ENCODE measurements around the gene OR2C1.

Gene OR2C1

DNA sequence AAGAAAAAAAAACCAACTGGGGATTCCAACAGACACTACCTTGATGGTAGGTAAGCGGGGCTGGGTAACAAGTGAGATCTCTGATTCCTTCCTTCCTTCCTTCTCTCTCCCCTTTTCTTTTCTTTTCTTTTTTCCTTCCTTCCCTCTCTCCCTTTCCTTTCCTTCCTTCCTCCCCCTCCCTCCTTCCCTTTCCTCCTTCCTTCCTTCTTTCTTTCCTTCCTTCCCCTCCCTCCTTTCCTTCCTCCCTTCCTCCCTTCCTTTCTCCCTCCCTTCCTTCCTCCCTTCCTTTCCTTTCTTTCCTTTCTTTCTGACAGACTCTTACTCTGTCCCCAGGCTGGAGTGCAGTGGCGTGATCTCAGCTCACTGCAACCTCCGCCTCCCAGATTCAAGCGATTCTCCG, 20.0 kb downstream of the OR2C1 start:
- no peaks in the 10 kb centered on the region for H3K36me3 ChIP-seq (replicated peaks; ENCODE audit: insufficient read depth, low read length)
- H3K27me3 ChIP-seq (replicated peaks; ENCODE audit: insufficient read depth, low read length) = no peaks in the 10 kb centered on the region
- no peaks in the 10 kb centered on the region for H3K4me1 ChIP-seq (ENCODE audit: low read length)
- H3F3A ChIP-seq (ENCODE audit: insufficient read depth, low read length) = no peaks in the 10 kb centered on the region
- H3K27ac ChIP-seq (ENCODE audit: low read length) = no peak overlapping the region
- H3K79me2 ChIP-seq (ENCODE audit: low read length) = no peaks in the 10 kb centered on the region
- no peak overlapping the region for H2AFZ ChIP-seq (ENCODE audit: low read length)
- no peak overlapping the region for H3K4me3 ChIP-seq (ENCODE audit: low read length)
- no peaks in the 10 kb centered on the region for H3K9me2 ChIP-seq (replicated peaks; ENCODE audit: insufficient read depth, low read length)
- DNase-seq = no peak
- no peak overlapping the region for H3K4me2 ChIP-seq (ENCODE audit: low read depth, low read length)
- H3K9me3 ChIP-seq (replicated peaks; ENCODE audit: insufficient read depth, low read length) = no peaks in the 10 kb centered on the region
- no peaks in the 10 kb centered on the region for H4K20me1 ChIP-seq (ENCODE audit: insufficient read depth, low read length)
- TF ChIP-seq, protein P1, sequence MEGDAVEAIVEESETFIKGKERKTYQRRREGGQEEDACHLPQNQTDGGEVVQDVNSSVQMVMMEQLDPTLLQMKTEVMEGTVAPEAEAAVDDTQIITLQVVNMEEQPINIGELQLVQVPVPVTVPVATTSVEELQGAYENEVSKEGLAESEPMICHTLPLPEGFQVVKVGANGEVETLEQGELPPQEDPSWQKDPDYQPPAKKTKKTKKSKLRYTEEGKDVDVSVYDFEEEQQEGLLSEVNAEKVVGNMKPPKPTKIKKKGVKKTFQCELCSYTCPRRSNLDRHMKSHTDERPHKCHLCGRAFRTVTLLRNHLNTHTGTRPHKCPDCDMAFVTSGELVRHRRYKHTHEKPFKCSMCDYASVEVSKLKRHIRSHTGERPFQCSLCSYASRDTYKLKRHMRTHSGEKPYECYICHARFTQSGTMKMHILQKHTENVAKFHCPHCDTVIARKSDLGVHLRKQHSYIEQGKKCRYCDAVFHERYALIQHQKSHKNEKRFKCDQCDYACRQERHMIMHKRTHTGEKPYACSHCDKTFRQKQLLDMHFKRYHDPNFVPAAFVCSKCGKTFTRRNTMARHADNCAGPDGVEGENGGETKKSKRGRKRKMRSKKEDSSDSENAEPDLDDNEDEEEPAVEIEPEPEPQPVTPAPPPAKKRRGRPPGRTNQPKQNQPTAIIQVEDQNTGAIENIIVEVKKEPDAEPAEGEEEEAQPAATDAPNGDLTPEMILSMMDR (IDR thresholded peaks at IDR 0.05; ENCODE audit: low read length) = no peak
- TF ChIP-seq EZH2phosphoT487 (IDR thresholded peaks at IDR 0.05; ENCODE audit: low read length) (no peak), EZH2 (optimal IDR thresholded peaks at IDR 0.05; ENCODE audit: low read depth, low read length) (no peak)
- H3K9ac ChIP-seq (ENCODE audit: low read length) = no peak overlapping the region

DNA sequence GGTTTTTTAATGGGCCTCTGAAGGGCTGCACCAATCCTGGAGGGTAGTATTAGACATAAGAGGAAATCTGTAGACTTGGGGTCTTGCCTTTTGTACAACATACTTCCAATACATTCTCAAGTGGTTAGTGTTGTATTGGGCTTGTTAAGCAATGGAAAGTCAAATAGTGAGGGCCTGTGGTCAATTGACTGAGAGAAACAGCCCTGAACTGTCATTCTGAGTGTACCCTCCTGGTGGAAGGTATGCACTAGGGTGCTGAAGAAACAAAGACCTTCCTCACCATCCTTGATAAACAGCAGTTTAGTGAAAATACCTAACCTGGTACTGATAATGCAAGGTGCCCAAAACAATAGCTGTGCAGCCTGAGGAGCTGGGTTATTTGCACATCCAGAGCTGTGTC, 22.2 kb downstream of the OR2C1 start:
- Histone ChIP-seq H3K27ac (ENCODE audit: low read length) (no peak overlapping the region), H3F3A (ENCODE audit: insufficient read depth, low read length) (no peaks in the 10 kb centered on the region), H2AFZ (ENCODE audit: low read length) (no peak overlapping the region), H3K9me3 (replicated peaks; ENCODE audit: insufficient read depth, low read length) (no peaks in the 10 kb centered on the region), H3K9me2 (replicated peaks; ENCODE audit: insufficient read depth, low read length) (no peaks in the 10 kb centered on the region), H3K4me2 (ENCODE audit: low read depth, low read length) (no peak overlapping the region), H3K4me3 (ENCODE audit: low read length) (no peak overlapping the region), H3K27me3 (replicated peaks; ENCODE audit: insufficient read depth, low read length) (no peaks in the 10 kb centered on the region), H3K36me3 (replicated peaks; ENCODE audit: insufficient read depth, low read length) (peaks cover 7% of the 10 kb centered on the region; the same call in 1 of the 2 replicates), H3K4me1 (ENCODE audit: low read length) (no peaks in the 10 kb centered on the region), H3K9ac (ENCODE audit: low read length) (no peak overlapping the region), H4K20me1 (ENCODE audit: insufficient read depth, low read length) (no peaks in the 10 kb centered on the region), H3K79me2 (ENCODE audit: low read length) (no peaks in the 10 kb centered on the region)
- DNase-seq = no peak
- TF ChIP-seq, protein P1 (IDR thresholded peaks at IDR 0.05; ENCODE audit: low read length) = no peak
- TF ChIP-seq EZH2 (optimal IDR thresholded peaks at IDR 0.05; ENCODE audit: low read depth, low read length) (no peak), EZH2phosphoT487 (IDR thresholded peaks at IDR 0.05; ENCODE audit: low read length) (no peak)

DNA sequence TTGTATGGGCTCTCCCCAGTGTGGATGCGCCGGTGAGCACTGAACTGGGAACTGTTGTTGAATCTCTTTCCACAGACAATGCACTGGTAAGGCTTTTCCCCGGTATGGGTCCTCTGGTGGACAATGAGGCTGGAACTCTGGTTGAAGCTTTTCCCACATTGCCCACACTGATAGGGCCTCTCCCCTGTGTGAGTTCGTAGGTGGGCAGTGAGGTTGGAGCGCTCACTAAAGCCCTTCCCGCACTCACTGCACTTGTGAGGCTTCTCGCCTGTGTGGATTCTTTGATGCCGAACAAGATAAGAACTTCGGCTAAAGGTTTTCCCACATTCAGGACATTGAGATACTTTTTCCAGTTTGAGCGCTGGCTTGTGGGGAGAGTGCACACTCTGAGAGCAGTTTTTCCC, 27.4 kb downstream of the OR2C1 start:
- no peaks in the 10 kb centered on the region for H3K9me2 ChIP-seq (replicated peaks; ENCODE audit: insufficient read depth, low read length)
- H4K20me1 ChIP-seq (ENCODE audit: insufficient read depth, low read length) = no peaks in the 10 kb centered on the region
- H3K79me2 ChIP-seq (ENCODE audit: low read length) = no peaks in the 10 kb centered on the region
- no peak for DNase-seq
- H3K9me3 ChIP-seq (replicated peaks; ENCODE audit: insufficient read depth, low read length) = no peaks in the 10 kb centered on the region
- peaks cover 27% of the 10 kb centered on the region for H3K36me3 ChIP-seq (replicated peaks; ENCODE audit: insufficient read depth, low read length)
- no peak overlapping the region for H3K9ac ChIP-seq (ENCODE audit: low read length)
- no peak overlapping the region for H3K27ac ChIP-seq (ENCODE audit: low read length)
- TF ChIP-seq EZH2phosphoT487 (IDR thresholded peaks at IDR 0.05; ENCODE audit: low read length) (no peak), EZH2 (optimal IDR thresholded peaks at IDR 0.05; ENCODE audit: low read depth, low read length) (no peak)
- no peaks in the 10 kb centered on the region for H3K27me3 ChIP-seq (replicated peaks; ENCODE audit: insufficient read depth, low read length)
- H2AFZ ChIP-seq (ENCODE audit: low read length) = no peak overlapping the region
- no peak overlapping the region for H3K4me3 ChIP-seq (ENCODE audit: low read length)
- no peak overlapping the region for H3K4me2 ChIP-seq (ENCODE audit: low read depth, low read length)
- no peaks in the 10 kb centered on the region for H3K4me1 ChIP-seq (ENCODE audit: low read length)
- H3F3A ChIP-seq (ENCODE audit: insufficient read depth, low read length) = no peaks in the 10 kb centered on the region

DNA sequence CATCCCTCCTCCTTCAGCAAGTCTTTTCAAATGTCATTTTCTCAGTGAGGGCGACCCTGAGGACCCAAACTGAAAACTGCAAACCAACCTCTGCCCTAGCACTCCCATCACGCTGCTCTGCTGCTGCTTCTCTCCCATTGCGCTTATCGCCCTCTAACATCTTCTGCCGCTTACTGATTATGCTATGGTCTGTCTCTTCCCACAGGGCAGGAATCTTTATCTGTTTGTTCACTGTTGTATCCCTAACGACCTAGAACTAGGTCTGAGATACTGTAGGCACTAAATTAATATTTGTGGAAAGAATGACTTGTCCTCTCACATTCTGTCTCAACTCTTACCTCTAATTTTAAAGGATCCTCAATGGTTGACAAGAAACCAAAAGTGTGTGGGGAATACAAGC, 32.6 kb downstream of the OR2C1 start:
- H3K36me3 ChIP-seq (replicated peaks; ENCODE audit: insufficient read depth, low read length) = peaks cover 31% of the 10 kb centered on the region
- H3K79me2 ChIP-seq (ENCODE audit: low read length) = 0 out of 2 replicates have a peak, but pooled peaks cover 4% of the 10 kb centered on the region
- H3K4me1 ChIP-seq (ENCODE audit: low read length) = no peaks in the 10 kb centered on the region
- no peak overlapping the region for H2AFZ ChIP-seq (ENCODE audit: low read length)
- H4K20me1 ChIP-seq (ENCODE audit: insufficient read depth, low read length) = no peaks in the 10 kb centered on the region
- no peak overlapping the region for H3K4me3 ChIP-seq (ENCODE audit: low read length)
- H3K4me2 ChIP-seq (ENCODE audit: low read depth, low read length) = no peak overlapping the region
- TF ChIP-seq, protein P1 (IDR thresholded peaks at IDR 0.05; ENCODE audit: low read length) = no peak
- TF ChIP-seq EZH2phosphoT487 (IDR thresholded peaks at IDR 0.05; ENCODE audit: low read length) = no peak
- TF ChIP-seq EZH2 (optimal IDR thresholded peaks at IDR 0.05; ENCODE audit: low read depth, low read length) = no peak
- no peak overlapping the region for H3K27ac ChIP-seq (ENCODE audit: low read length)
- DNase-seq = no peak
- H3K9me3 ChIP-seq (replicated peaks; ENCODE audit: insufficient read depth, low read length) = no peaks in the 10 kb centered on the region; the same call in 1 of the 2 replicates
- no peaks in the 10 kb centered on the region for H3K9me2 ChIP-seq (replicated peaks; ENCODE audit: insufficient read depth, low read length)
- no peaks in the 10 kb centered on the region for H3K27me3 ChIP-seq (replicated peaks; ENCODE audit: insufficient read depth, low read length)
- no peaks in the 10 kb centered on the region for H3F3A ChIP-seq (ENCODE audit: insufficient read depth, low read length)
- no peak overlapping the region for H3K9ac ChIP-seq (ENCODE audit: low read length)

Measured in MM.1S (cell line).